ENCODE data around the gene SEMA4A.

- no peak for TF ChIP-seq ZSCAN32 (CRISPR knock-in tag; IDR thresholded peaks at IDR 0.05)
- TF ChIP-seq ZNF253 (CRISPR knock-in tag; conservative IDR thresholded peaks at IDR 0.05) = no peak
These were observed 72.7 kb downstream of the SEMA4A start for GRCh38 chr1:156226116-156226538.
